GM12878 (cell line): Measurements from ENCODE around the gene CACNA2D3. TPM values are rescaled to one million over a fixed set of nuclear protein-coding genes. Genes with fewer than 3 reads are reported as not detected.

Experiments used
- ATAC-seq: fragments of 200-7000 bp; cut with Tn5 transposase; 3 replicates; pipeline ENCODE4 v1.9.1; 2020; ENCODE audit warnings: mild to moderate bottlenecking, moderate library complexity
- BruUV-seq: library from RNA; stranded (reverse); fragments of 400-500 nt; replicated peaks from 2 replicates; lab custom pipeline; 2021; lab: Mats Ljungman, UMichigan
- CTCF ChIA-PET: fragments of 300-600 bp; sonication (Branson Sonifier 250); formaldehyde crosslinking; extraction: SDS; loops from one replicate; lab custom pipeline; 2021; ENCODE audit warnings: inconsistent platforms; lab: Yijun Ruan, JAX
- POLR2A ChIA-PET: fragments of 350-600 bp; formaldehyde crosslinking; extraction: SDS; loops from one replicate; lab custom pipeline; 2021; ENCODE audit warnings: inconsistent platforms; lab: Charles Lee
- RAD21 ChIA-PET: fragments of 300-600 bp; sonication (Branson Sonifier 250); formaldehyde crosslinking; loops from one replicate; lab custom pipeline; 2023; ENCODE audit warnings: antibody characterized with exemption; ENCODE audit not compliant: unreplicated experiment; lab: Charles Lee
- SMC1A ChIA-PET: fragments of 300-600 bp; sonication (Branson Sonifier 250); formaldehyde crosslinking; loops from one replicate; lab custom pipeline; 2023; ENCODE audit not compliant: unreplicated experiment, uncharacterized antibody; lab: Charles Lee
- DNase-seq: peaks from one replicate; pipeline ENCODE4 v3.0.0-alpha.2; 2011; ENCODE audit warnings: low read depth, low spot score
- FAIRE-seq: peaks from 3 replicates; lab custom pipeline; 2011; peaks lifted over from hg19 to GRCh38; lab: Jason Lieb, UNC
- H2AFZ ChIP-seq: 2 replicates; pipeline ENCODE4 v1.6.0; 2011; ENCODE audit warnings: low read depth, low read length, control low read depth; ENCODE audit not compliant: control insufficient read depth
- H3K27ac ChIP-seq: 2 replicates; pipeline ENCODE4 v1.5.1; 2011; ENCODE audit warnings: control low read depth; ENCODE audit not compliant: control insufficient read depth, insufficient read depth
- H3K27me3 ChIP-seq, 2 experiments: replicated peaks in 1 of 2; 2 replicates each; pipeline versions ENCODE4 v1.6.0 to v1.6.1; 2011; ENCODE audit warnings: low read length in 1 of 2; ENCODE audit not compliant: control insufficient read depth in 2 of 2, insufficient read depth in 2 of 2
- H3K36me3 ChIP-seq, 2 experiments: 2 replicates each; pipeline ENCODE4 v1.5.1; 2011; ENCODE audit warnings: low read length in 1 of 2; ENCODE audit not compliant: control insufficient read depth in 2 of 2, insufficient read depth in 2 of 2
- H3K4me1 ChIP-seq: 2 replicates; pipeline ENCODE4 v1.6.1; 2011; ENCODE audit warnings: mild to moderate bottlenecking, low read length, moderate library complexity, mixed read lengths; ENCODE audit not compliant: control insufficient read depth, insufficient read depth
- H3K4me2 ChIP-seq: 2 replicates; pipeline ENCODE4 v1.6.0; 2011; ENCODE audit warnings: control low read depth; ENCODE audit not compliant: control insufficient read depth, insufficient read depth
- H3K4me3 ChIP-seq: fragments of 200-600 bp; sonication (generic); 2 replicates; pipeline ENCODE4 v1.5.1; 2016
- H3K79me2 ChIP-seq: 2 replicates; pipeline ENCODE4 v1.6.0; 2011; ENCODE audit warnings: low read length; ENCODE audit not compliant: control insufficient read depth, insufficient read depth
- H3K9ac ChIP-seq: 2 replicates; pipeline ENCODE4 v1.8.0; 2011; ENCODE audit warnings: low read length, control low read depth, mixed read lengths; ENCODE audit not compliant: control insufficient read depth, insufficient read depth
- H3K9me3 ChIP-seq: replicated peaks from 3 replicates; pipeline ENCODE4 v1.5.1; 2011; ENCODE audit warnings: mild to moderate bottlenecking, low read length; ENCODE audit not compliant: control insufficient read depth, insufficient read depth
- H4K20me1 ChIP-seq: 2 replicates; pipeline ENCODE4 v1.6.0; 2011; ENCODE audit not compliant: control insufficient read depth, insufficient read depth
- BRCA1 ChIP-seq: IDR thresholded peaks from 2 replicates; pipeline ENCODE4 v1.6.1; 2011; ENCODE audit warnings: low read depth, low read length, improper control_type of control experiment
- CBX3 ChIP-seq: fragments of 200-600 bp; sonication (generic); IDR thresholded peaks from 2 replicates; pipeline ENCODE4 v1.6.1; 2016; ENCODE audit warnings: low read depth, borderline replicate concordance
- CHD1 ChIP-seq: IDR thresholded peaks from 2 replicates; pipeline ENCODE4 v1.6.1; 2012; ENCODE audit warnings: low read depth, low read length, improper control_type of control experiment
- FOXM1 ChIP-seq: IDR thresholded peaks from 2 replicates; pipeline ENCODE4 v1.6.1; 2012; ENCODE audit warnings: low read depth, mild to moderate bottlenecking, inconsistent platforms, low read length, moderate library complexity
- JUND ChIP-seq: IDR thresholded peaks from 2 replicates; pipeline ENCODE4 v1.6.1; 2012; ENCODE audit warnings: low read depth, mild to moderate bottlenecking, low read length, improper control_type of control experiment, moderate library complexity
- MXI1 ChIP-seq: fragments of 150-350 bp; IDR thresholded peaks from 2 replicates; pipeline ENCODE4 v1.6.1; 2011; ENCODE audit warnings: low read depth, mild to moderate bottlenecking, inconsistent platforms, low read length, improper control_type of control experiment
- NKRF ChIP-seq: fragments of 450-650 bp; conservative IDR thresholded peaks from 2 replicates; pipeline ENCODE4 v1.6.1; 2017; ENCODE audit warnings: mild to moderate bottlenecking, moderate library complexity
- RAD21 ChIP-seq: IDR thresholded peaks from 2 replicates; pipeline ENCODE4 v1.6.1; 2011; ENCODE audit warnings: mild to moderate bottlenecking, low read depth, low read length, moderate library complexity; ENCODE audit not compliant: insufficient read depth
- RUNX3 ChIP-seq: IDR thresholded peaks from 2 replicates; pipeline ENCODE4 v1.6.1; 2012; ENCODE audit warnings: low read length, inconsistent platforms
- SPI1 ChIP-seq: IDR thresholded peaks from 2 replicates; pipeline ENCODE4 v1.6.1; 2011; ENCODE audit warnings: low read depth, mild to moderate bottlenecking, low read length, moderate library complexity, borderline replicate concordance; ENCODE audit not compliant: insufficient read depth
- WRNIP1 ChIP-seq: IDR thresholded peaks from 2 replicates; pipeline ENCODE4 v1.6.1; 2011; ENCODE audit warnings: low read depth, low read length, improper control_type of control experiment, borderline replicate concordance
- ZNF217 ChIP-seq: fragments of 450-650 bp; IDR thresholded peaks from 2 replicates; pipeline ENCODE4 v1.6.1; 2017; ENCODE audit warnings: antibody characterized with exemption, mild to moderate bottlenecking
- WGBS: methylation state at CpG from one replicate; pipeline ENCODE4 v1.1.6; 2016; ENCODE audit warnings: low lambda C conversion rate; ENCODE audit not compliant: insufficient replicate concordance, insufficient coverage; ENCODE audit errors: missing lambda C conversion rate; 5-methylcytosine and 5-hydroxymethylcytosine counted together
- in situ Hi-C: fragments of 300-500 bp; cut with MboI; formaldehyde crosslinking; loops from 9 replicates; pipeline ENCODE4 v1.14.3; 2018; ENCODE audit warnings: mixed read lengths
- intact Hi-C: fragments of 100-400 bp; cut with micrococcal nuclease; formaldehyde crosslinking; loops from one replicate; pipeline ENCODE4 v1.14.2; 2022; ENCODE audit not compliant: unreplicated experiment
- polyA plus RNA-seq, 11 experiments: library from polyadenylated mRNA; depleted of rRNA in 4 of 11; unstranded in 6 of 11; stranded (reverse) in 5 of 11; fragments of >200 nt; fragmentation: Nextera tagmentation in 4 of 11; fragmentation: Illumina TruSeq in 1 of 11; extraction: Ambion mirVana in 4 of 11; extraction: Trizol in 1 of 11; gene quantifications; 1 replicate in 1 of 11; 2 replicates in 10 of 11; pipeline versions ENCODE4 v1.2.1 to v1.2.3, GENCODE V29; 2011 to 2016; ENCODE audit warnings: inconsistent platforms in 2 of 11, missing spikeins in 2 of 11, low read depth in 1 of 11
- total RNA-seq, 4 experiments: library from RNA; depleted of rRNA in 3 of 4; stranded (reverse); fragments of >200 nt in 3 of 4; fragmentation: Illumina TruSeq in 1 of 4; extraction: Trizol in 1 of 4; gene quantifications; 2 replicates each; pipeline versions ENCODE4 v1.2.1 to v1.2.3, GENCODE V29; 2013 to 2021

The CACNA2D3 gene
- total and polyA plus RNA-seq, 10 of the 15 experiments (the other 5 are each of a cell fraction or from before 2014, with no cell fraction given), result not detected

- ATAC-seq, result no peak
- SMC1A ChIA-PET, result no interaction called here
- no peak overlapping the region for H3K27ac ChIP-seq
- intact Hi-C loops (no loop called here), in situ Hi-C loops (no loop called here)
- no peaks in the 10 kb centered on the region for H3K36me3 ChIP-seq
- no peak overlapping the region for H3K4me2 ChIP-seq
- H3K4me1 ChIP-seq, result no peaks in the 10 kb centered on the region
- TF ChIP-seq MXI1, result no peak
- no peak for TF ChIP-seq CHD1
- TF ChIP-seq FOXM1, result no peak
- no peak for TF ChIP-seq NKRF
- no peak for TF ChIP-seq JUND
- TF ChIP-seq ZNF217, result no peak
- TF ChIP-seq RUNX3, result no peak
- TF ChIP-seq SPI1, result no peak
- no peak for TF ChIP-seq CBX3
- no peak for TF ChIP-seq WRNIP1
- no peak for TF ChIP-seq RAD21
- no peak for TF ChIP-seq BRCA1
- TF ChIP-seq, all 136 proteins: peak for 0
- H3K4me3 ChIP-seq, result no peak overlapping the region
- ChIA-PET RAD21 (no interaction called here), CTCF (interaction anchor here (1.0 kb wide), 1 partner anchor 9 kb away, joined by 3 read pairs; no protein-coding TSS in a partner anchor), POLR2A (no interaction called here)
- no peak for FAIRE-seq
- no peak overlapping the region for H2AFZ ChIP-seq
- BruUV-seq, result no TSS peak
- DNase-seq, result no peak
- H3K27me3 ChIP-seq, result no peaks in the 10 kb centered on the region; a peak in 1 of 4 replicates
- H3K9me3 ChIP-seq, result no peaks in the 10 kb centered on the region
- H3K9ac ChIP-seq, result no peak overlapping the region
- H4K20me1 ChIP-seq, result no peaks in the 10 kb centered on the region
- H3K79me2 ChIP-seq, result no peaks in the 10 kb centered on the region
- WGBS, result 45% methylated on average over 5 of the region's 5 CpGs
Observed at GRCh38 chr3:54862526-54862925, 740.2 kb downstream of the CACNA2D3 start.
